KMS-11 (cell line): Measurements from ENCODE around the gene GRM7.

Experiments
- H2AFZ ChIP-seq: fragments of 200-600 bp; sonication (generic); 2 replicates; pipeline ENCODE4 v1.6.1; 2016; ENCODE audit warnings: antibody characterized with exemption, mixed run types, low read depth
- H3K27ac ChIP-seq: fragments of 200-600 bp; sonication (generic); 2 replicates; pipeline ENCODE4 v1.6.1; 2016; ENCODE audit warnings: mild to moderate bottlenecking, mixed run types
- H3K27me3 ChIP-seq: fragments of 200-600 bp; sonication (generic); 2 replicates; pipeline ENCODE4 v1.6.1; 2017; ENCODE audit warnings: mild to moderate bottlenecking, low read depth, mixed run types, moderate library complexity; ENCODE audit not compliant: insufficient read depth
- H3K36me3 ChIP-seq: fragments of 200-600 bp; sonication (generic); 2 replicates; pipeline ENCODE4 v1.6.1; 2017; ENCODE audit warnings: mild to moderate bottlenecking, mixed run types; ENCODE audit not compliant: insufficient read depth
- H3K4me1 ChIP-seq: fragments of 200-600 bp; sonication (generic); 2 replicates; pipeline ENCODE4 v1.6.1; 2016; ENCODE audit warnings: mild to moderate bottlenecking, low read depth, mixed run types; ENCODE audit not compliant: poor library complexity, severe bottlenecking
- H3K4me2 ChIP-seq: fragments of 200-600 bp; sonication (generic); 2 replicates; pipeline ENCODE4 v1.7.0; 2016; ENCODE audit warnings: mild to moderate bottlenecking, mixed run types
- H3K4me3 ChIP-seq: fragments of 200-600 bp; sonication (generic); IDR thresholded peaks from 2 replicates; pipeline ENCODE4 v1.6.1; 2017; ENCODE audit warnings: low read depth, low read length, mixed read lengths; ENCODE audit not compliant: insufficient read depth
- H3K79me2 ChIP-seq: fragments of 200-600 bp; sonication (generic); 2 replicates; pipeline ENCODE4 v1.6.1; 2016; ENCODE audit warnings: low read depth, mixed run types; ENCODE audit not compliant: insufficient read depth
- H3K9ac ChIP-seq: fragments of 200-600 bp; sonication (generic); 2 replicates; pipeline ENCODE4 v1.6.1; 2016; ENCODE audit warnings: mild to moderate bottlenecking, mixed run types
- H4K20me1 ChIP-seq: fragments of 200-600 bp; sonication (generic); 2 replicates; pipeline ENCODE4 v1.6.1; 2016; ENCODE audit warnings: mild to moderate bottlenecking, mixed run types; ENCODE audit not compliant: insufficient read depth
- TF ChIP-seq, protein P1 (sequence below): fragments of 200-600 bp; sonication (generic); conservative IDR thresholded peaks from 2 replicates; pipeline ENCODE4 v1.6.1; 2017; ENCODE audit warnings: low read depth, mild to moderate bottlenecking, antibody characterized with exemption, low read length, moderate library complexity, mixed read lengths

The GRM7 gene

DNA sequence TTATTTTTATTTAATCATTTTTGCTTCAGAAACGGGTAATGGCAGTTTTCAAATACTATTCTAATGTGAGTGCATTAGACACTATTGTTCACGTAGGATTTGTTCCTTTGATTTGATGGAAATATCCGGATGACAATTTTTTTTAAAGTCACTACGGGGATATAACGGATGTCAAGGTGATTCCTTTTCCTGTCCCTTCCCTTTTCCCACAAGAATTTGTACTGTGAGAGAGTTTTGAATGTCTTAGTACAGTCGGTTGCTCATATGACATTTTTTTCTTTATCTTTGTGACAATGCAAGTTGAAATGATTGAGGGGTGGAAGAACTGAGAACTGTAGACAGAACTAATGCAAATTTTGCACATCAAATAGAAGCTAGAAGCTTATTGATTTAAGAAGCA, 209.5 kb downstream of the GRM7 start:
- Histone ChIP-seq H3K4me1 (no peaks in the 10 kb centered on the region), H3K9ac (no peak overlapping the region), H3K79me2 (no peaks in the 10 kb centered on the region), H4K20me1 (no peaks in the 10 kb centered on the region), H3K36me3 (no peaks in the 10 kb centered on the region), H3K27me3 (no peaks in the 10 kb centered on the region), H3K4me3 (no peak overlapping the region), H3K4me2 (no peak overlapping the region), H3K27ac (no peak overlapping the region), H2AFZ (no peak overlapping the region)
- TF ChIP-seq, protein P1, sequence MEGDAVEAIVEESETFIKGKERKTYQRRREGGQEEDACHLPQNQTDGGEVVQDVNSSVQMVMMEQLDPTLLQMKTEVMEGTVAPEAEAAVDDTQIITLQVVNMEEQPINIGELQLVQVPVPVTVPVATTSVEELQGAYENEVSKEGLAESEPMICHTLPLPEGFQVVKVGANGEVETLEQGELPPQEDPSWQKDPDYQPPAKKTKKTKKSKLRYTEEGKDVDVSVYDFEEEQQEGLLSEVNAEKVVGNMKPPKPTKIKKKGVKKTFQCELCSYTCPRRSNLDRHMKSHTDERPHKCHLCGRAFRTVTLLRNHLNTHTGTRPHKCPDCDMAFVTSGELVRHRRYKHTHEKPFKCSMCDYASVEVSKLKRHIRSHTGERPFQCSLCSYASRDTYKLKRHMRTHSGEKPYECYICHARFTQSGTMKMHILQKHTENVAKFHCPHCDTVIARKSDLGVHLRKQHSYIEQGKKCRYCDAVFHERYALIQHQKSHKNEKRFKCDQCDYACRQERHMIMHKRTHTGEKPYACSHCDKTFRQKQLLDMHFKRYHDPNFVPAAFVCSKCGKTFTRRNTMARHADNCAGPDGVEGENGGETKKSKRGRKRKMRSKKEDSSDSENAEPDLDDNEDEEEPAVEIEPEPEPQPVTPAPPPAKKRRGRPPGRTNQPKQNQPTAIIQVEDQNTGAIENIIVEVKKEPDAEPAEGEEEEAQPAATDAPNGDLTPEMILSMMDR: no peak

DNA sequence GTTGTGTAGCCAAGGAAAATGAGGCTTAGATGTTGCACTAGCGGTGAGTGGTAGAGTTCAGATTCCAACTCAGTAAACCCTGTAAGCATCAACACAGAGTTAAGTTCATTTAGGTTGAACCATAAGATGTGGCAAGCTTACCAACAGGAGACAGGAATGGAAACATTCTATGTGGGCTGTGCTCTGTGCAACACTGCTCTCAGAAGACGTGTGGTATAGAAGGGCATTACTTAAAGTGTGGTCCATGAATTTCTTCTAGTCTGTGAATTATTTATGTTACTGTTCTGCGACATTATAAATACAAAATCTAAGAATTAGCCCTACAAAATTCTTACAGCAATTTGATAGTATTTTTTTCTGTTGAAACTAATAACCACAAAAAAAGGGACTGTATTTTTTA, 213.3 kb downstream of the GRM7 start:
- Histone ChIP-seq H4K20me1 (no peaks in the 10 kb centered on the region), H3K27me3 (no peaks in the 10 kb centered on the region), H3K9ac (no peak overlapping the region), H3K4me3 (no peak overlapping the region), H3K79me2 (no peaks in the 10 kb centered on the region), H3K36me3 (no peaks in the 10 kb centered on the region), H3K4me2 (no peak overlapping the region), H3K4me1 (no peaks in the 10 kb centered on the region), H3K27ac (no peak overlapping the region), H2AFZ (no peak overlapping the region)
- TF ChIP-seq, protein P1: no peak

GRCh38 chr3:7075117-7075516, 214.2 kb downstream of the GRM7 start:
- Histone ChIP-seq H3K4me1 (no peaks in the 10 kb centered on the region), H2AFZ (no peak overlapping the region), H3K79me2 (no peaks in the 10 kb centered on the region), H3K4me2 (no peak overlapping the region), H3K27ac (no peak overlapping the region), H4K20me1 (no peaks in the 10 kb centered on the region), H3K9ac (no peak overlapping the region), H3K36me3 (no peaks in the 10 kb centered on the region), H3K27me3 (no peaks in the 10 kb centered on the region), H3K4me3 (no peak overlapping the region)
- TF ChIP-seq, protein P1: no peak

DNA sequence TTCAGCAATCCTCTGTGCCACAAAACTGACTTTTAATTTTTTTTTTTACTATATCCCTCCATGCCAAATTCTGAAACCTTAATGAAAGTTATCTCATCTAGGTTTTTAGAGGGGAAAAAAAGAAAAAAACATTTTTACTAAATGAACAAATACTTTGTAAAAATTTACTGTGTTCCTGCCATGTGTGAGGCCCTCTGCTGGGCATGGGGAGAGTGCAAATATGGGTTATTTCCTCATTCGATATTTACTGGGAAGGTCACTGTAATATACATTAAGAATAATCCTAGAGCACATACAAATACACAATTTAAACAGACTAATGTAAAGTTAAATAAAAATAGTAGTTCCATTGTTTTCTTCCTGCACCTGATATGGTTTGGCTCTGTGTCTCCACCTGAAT, 215.0 kb downstream of the GRM7 start:
- no peak overlapping the region for H3K9ac ChIP-seq
- H3K4me1 ChIP-seq: no peaks in the 10 kb centered on the region
- H3K79me2 ChIP-seq: no peaks in the 10 kb centered on the region
- H2AFZ ChIP-seq: no peak overlapping the region
- no peaks in the 10 kb centered on the region for H3K36me3 ChIP-seq
- no peak overlapping the region for H3K27ac ChIP-seq
- TF ChIP-seq, protein P1: no peak
- no peak overlapping the region for H3K4me3 ChIP-seq
- H4K20me1 ChIP-seq: no peaks in the 10 kb centered on the region
- H3K27me3 ChIP-seq: no peaks in the 10 kb centered on the region
- no peak overlapping the region for H3K4me2 ChIP-seq
